ENCODE data around the gene LGALS13. TPM values are rescaled to one million over a fixed set of nuclear protein-coding genes. Genes with fewer than 3 reads are reported as not detected.

The LGALS13 gene
- total RNA-seq = not detected
- long read RNA-seq = 0 reads

DNA sequence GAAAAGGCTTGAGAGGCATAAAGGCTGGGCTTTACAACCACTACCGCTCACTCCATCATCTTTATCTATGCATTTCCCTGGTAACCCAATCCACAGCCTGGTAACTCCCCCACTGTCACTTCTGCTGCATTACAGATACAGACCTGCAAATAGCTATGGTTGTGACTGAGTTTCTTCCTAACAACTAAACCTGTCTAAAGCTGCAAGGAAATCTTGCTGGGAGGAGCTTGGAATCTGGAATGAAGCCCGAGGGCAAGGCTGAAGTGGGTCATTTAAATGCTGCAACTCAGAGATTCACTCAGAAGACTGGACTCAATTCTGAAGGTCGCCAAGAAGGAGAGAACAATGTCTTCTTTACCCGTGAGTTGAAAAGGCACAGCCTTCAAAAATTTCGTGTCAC lies at the start of gene LGALS13:
LGALS13 (plus strand) TSS at position 301 of the 400 bp plus-strand sequence; CDS start at position 346, 45 bp downstream.
- ATAC-seq (ENCODE audit: poor library complexity) = no peak
- intact Hi-C loops (cut with DNase I) = no loop called here

DNA sequence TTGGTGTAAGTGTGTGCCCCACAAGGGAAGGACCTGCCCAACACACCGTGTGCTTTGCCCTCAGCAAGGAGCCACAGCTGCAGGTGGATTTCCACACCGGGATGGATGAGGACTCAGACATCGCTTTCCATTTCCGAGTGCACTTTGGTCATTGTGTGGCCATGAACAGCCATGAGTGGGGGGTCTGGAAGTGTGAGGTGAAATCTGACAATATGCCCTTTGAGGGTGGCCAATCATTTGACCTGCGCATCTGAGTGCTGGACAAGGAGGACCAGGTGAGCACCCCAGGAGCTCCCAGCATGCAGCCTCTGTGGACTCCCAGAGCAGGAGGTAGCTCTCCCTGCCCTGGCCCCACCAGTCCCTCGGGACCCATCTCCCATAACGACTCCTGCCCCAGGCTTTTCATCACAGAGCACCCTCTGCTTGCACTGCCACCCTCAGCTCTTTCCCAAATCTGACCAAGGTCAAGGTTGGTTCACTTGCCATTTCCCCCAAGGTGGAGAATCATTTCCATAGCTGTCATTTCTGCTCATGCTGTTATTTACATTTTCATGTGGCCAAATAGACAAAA lies 49.2 kb upstream of the LGALS13 start:
- intact Hi-C loops (cut with DNase I) = loop anchor here (5.0 kb wide), 1 partner anchor 119 kb away; no protein-coding TSS in a partner anchor
- DNase-seq = no peak
- ATAC-seq (ENCODE audit: poor library complexity) = no peak

More for the DNA sequence above, at the start of gene LGALS13:
- no peak for DNase-seq

DNA sequence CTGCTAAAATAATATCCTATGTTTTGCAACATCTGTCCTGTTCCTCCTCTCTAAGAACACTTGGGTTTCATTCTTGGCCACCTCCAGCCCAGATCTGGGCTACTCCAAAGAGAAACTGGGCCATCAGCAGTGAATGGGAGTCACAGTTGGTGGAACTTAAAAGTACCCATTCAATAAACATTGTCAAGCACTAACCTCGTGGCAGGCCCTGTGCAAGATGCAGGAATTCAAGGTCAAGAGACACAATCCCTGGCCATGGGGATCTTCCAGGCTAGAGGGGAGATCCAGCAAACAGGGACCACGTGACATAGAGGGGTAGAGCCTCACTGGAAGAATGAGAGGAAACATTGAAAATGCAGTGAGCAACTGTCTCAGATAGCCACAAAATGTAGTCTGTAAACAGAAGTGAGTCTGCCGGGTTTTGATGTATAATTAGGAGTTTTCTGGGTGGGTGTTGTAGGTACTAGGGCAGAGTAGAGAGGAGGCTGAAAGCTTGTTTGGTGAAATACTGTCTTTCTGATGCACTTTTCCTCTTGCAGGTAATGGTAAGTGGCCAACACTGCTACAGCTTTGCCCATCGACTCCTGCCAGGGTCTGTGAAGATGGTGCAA lies 47.5 kb upstream of the LGALS13 start:
- intact Hi-C loops (cut with DNase I) = loop anchor here (5.0 kb wide), 1 partner anchor 117 kb away; no protein-coding TSS in a partner anchor
- no peak for ATAC-seq (ENCODE audit: poor library complexity)
- no peak for DNase-seq

DNA sequence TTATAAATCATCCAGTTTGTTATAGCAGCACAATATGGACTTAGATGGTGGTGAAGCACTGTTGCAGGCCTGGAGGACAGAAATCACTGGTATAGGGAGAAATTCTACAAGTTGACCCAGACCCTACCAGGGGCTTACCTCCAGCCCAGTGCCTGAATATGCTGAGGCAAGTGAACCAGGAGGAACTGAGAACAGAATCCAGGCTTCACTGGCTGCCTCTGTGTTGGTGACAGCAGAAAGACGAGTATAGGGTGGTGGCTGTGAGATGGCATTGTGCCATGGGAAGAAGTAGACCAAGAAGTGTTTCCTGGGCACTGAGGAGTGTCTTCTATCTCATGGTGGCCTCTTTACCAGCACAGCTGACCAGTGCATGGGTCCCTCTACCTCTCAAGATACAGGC lies 46.4 kb upstream of the LGALS13 start:
- ATAC-seq (ENCODE audit: poor library complexity) = no peak

GRCh38 chr19:39557811-39558623 lies 44.3 kb upstream of the LGALS13 start:
- no peak for DNase-seq
- intact Hi-C loops (cut with DNase I) = no loop called here
- peak; percentile 39 for ATAC-seq (ENCODE audit: poor library complexity)

More for the DNA sequence above, 46.4 kb upstream of the LGALS13 start:
- DNase-seq = no peak
- intact Hi-C loops (cut with DNase I) = no loop called here

GRCh38 chr19:39558624-39559117 lies 43.7 kb upstream of the LGALS13 start:
- intact Hi-C loops (cut with DNase I) = no loop called here
- DNase-seq = no peak

GRCh38 chr19:39563408-39563807 lies 38.9 kb upstream of the LGALS13 start:
- no peak for ATAC-seq (ENCODE audit: poor library complexity)
- no peak for DNase-seq
- intact Hi-C loops (cut with DNase I) = no loop called here

More at GRCh38 chr19:39558624-39559117, 43.7 kb upstream of the LGALS13 start:
- no peak for ATAC-seq (ENCODE audit: poor library complexity)

DNA sequence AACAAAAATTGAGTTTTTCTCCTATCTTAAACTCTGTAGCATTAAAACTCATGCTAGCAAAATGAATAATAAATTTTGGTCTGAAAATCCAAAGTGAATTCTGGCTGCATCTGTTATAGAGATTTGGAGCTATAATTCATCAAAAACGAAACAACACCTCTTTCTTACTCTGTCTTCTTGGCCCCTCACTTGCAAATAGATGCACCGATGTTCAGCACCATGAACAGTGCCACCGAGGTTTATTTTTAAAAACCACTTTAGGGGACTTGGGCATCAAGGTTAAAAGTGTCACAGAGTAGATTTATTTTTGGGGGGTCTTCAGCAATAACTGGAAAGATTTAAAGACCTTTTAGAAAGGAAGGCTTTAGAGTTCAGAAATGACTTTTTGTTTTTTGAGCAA lies 36.3 kb upstream of the LGALS13 start:
- ATAC-seq (ENCODE audit: poor library complexity) (no peak), DNase-seq (no peak)
- intact Hi-C loops (cut with DNase I) = no loop called here

- ATAC-seq (ENCODE audit: poor library complexity) = no peak
- intact Hi-C loops (cut with DNase I) = no loop called here
Measured at GRCh38 chr19:39568604-39569003, 33.7 kb upstream of the LGALS13 start.

DNA sequence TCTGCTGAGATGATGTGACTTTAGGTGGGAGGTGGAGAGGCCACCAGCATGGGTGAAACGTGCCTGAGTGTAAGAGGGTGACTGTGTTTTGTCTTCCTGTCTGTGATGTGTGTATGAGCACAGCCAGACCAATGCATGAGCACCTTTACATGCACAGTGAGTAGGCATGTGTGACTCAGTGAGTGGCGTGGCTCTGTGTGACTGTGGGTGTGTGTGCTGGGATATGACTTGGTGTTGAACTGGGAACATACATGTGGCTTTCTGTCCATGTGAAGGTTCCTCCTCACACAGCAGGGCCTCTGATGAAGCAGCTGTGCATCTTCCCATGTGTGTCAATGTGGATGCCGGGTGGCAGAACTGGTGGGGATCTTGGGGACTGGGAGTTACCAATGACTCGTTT lies 19.9 kb upstream of the LGALS13 start:
- intact Hi-C loops (cut with DNase I) = no loop called here
- DNase-seq (no peak), ATAC-seq (ENCODE audit: poor library complexity) (no peak)

More at GRCh38 chr19:39568604-39569003, 33.7 kb upstream of the LGALS13 start:
- DNase-seq = no peak

DNA sequence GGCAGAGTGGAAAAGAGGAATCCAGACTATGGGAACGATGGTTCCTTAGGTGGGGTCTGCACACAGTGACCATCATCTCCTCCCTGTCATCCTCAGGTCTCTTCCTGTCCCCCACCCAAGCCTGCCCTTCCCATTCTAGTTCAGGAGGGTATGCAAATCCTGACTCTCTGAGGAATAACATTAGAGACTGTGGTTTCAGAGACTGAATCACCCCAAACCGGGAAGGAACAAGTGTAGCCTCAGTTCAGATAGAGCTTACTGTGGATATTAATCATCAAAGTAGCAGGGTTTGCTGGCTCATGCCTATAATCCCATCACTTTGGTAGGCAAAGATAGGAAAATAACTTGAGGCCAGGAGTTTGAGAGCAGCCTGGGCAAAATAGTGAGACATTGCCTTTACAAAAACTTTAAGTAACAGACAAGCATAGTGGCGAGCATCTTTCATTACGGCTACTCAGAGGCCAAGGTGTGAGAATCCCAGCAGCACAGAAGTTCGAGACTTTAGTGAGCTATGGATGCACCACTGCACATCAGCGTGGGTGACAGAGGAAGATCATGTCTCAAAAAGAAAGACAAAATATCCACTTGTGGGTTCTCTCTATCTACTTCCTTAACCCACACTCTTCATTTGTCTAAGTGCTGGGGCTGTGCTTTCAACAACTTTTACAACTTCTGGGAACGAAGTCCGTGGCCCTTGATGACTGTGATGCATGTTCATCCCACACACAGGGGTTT lies 19.3 kb upstream of the LGALS13 start:
- DNase-seq = no peak
- intact Hi-C loops (cut with DNase I) = no loop called here
- no peak for ATAC-seq (ENCODE audit: poor library complexity)

GRCh38 chr19:39587496-39587895 lies 14.8 kb upstream of the LGALS13 start:
- intact Hi-C loops (cut with DNase I) = no loop called here
- no peak for DNase-seq
- ATAC-seq (ENCODE audit: poor library complexity) = no peak

- intact Hi-C loops (cut with DNase I) = no loop called here
- no peak for DNase-seq
- no peak for ATAC-seq (ENCODE audit: poor library complexity)
Measured at GRCh38 chr19:39588066-39588465, 14.3 kb upstream of the LGALS13 start.

- no peak for ATAC-seq (ENCODE audit: poor library complexity)
- intact Hi-C loops (cut with DNase I) = no loop called here
- DNase-seq = no peak
Measured at GRCh38 chr19:39590265-39590664, 12.1 kb upstream of the LGALS13 start.

- intact Hi-C loops (cut with DNase I) = no loop called here
- DNase-seq (no peak), ATAC-seq (ENCODE audit: poor library complexity) (no peak)
Measured at GRCh38 chr19:39592381-39592780, 9.9 kb upstream of the LGALS13 start.

GRCh38 chr19:39595950-39596349 lies 6.4 kb upstream of the LGALS13 start:
- intact Hi-C loops (cut with DNase I) = no loop called here
- DNase-seq (no peak), ATAC-seq (ENCODE audit: poor library complexity) (no peak)

DNA sequence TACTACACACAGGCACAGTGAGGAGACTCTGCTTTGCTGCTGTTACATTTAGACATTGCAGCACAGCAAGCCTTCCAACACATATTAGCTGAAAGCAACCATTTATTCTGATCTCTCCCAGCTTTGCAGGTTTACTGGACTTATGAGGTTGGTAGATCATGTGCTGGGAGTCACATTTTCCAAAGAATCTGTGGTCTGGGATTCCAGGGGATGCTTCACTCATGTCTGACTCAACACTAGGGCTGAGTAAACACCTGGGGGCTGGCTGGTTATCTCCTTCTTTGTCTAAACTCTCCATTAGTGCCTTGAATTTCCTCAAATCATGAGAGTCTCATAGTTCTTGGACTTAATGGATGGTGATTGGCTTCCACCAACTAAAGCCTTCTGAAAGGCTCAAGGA lies 5.4 kb upstream of the LGALS13 start:
- DNase-seq = no peak
- ATAC-seq (ENCODE audit: poor library complexity) = no peak
- intact Hi-C loops (cut with DNase I) = no loop called here

GRCh38 chr19:39599116-39599515 lies 3.2 kb upstream of the LGALS13 start:
- intact Hi-C loops (cut with DNase I) = no loop called here
- DNase-seq = no peak
- no peak for ATAC-seq (ENCODE audit: poor library complexity)

GRCh38 chr19:39603825-39604224 lies 1.5 kb downstream of the LGALS13 start:
- DNase-seq (no peak), ATAC-seq (ENCODE audit: poor library complexity) (no peak)
- intact Hi-C loops (cut with DNase I) = no loop called here

Data from Right ventricle myocardium superior (tissue), 1 donor.